ENCODE results near the gene MCM3AP.

The MCM3AP gene

DNA sequence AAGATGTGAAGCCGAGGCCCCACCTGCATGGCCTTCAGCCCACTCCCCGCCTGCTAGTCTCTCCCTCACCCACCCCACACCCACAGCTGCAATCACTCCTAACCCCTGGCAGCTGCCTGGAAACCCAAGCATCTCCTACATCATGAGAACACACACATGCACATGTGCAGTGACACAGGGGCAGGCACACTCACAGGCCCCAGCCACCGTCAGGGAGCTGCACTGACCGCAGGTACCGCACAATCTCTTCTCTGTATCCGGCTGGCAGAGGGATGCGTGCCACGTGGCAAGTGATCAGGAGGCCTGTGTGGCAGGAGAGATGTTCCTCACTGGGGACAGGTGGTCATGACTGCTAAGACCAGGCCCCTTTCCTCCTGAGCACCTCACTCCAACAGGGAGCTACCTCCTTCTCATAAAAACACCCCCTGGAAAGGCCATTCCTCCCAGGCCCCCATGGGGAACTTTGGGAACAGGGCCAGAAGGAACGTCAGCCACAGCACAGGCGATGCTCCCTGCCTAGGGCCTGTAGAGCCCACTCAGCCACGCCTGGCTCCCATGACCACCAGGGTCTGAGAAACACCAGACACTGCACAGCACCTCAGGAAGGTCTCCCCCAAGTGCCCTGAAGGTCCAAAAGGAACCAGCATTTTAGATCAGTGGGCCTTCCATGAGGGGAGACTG, 62.8 kb downstream of the MCM3AP start:
- ChIA-PET POLR2A (no interaction called here), CTCF (interaction anchor here (1.1 kb wide), 1 partner anchor 79 kb away, joined by 5 read pairs; no protein-coding TSS in a partner anchor)
- H3K4me3 ChIP-seq (ENCODE audit: low read depth, low read length) = no peak overlapping the region
- DNase-seq (ENCODE audit: low read depth, low spot score) = no peak
- TF ChIP-seq, protein P1, sequence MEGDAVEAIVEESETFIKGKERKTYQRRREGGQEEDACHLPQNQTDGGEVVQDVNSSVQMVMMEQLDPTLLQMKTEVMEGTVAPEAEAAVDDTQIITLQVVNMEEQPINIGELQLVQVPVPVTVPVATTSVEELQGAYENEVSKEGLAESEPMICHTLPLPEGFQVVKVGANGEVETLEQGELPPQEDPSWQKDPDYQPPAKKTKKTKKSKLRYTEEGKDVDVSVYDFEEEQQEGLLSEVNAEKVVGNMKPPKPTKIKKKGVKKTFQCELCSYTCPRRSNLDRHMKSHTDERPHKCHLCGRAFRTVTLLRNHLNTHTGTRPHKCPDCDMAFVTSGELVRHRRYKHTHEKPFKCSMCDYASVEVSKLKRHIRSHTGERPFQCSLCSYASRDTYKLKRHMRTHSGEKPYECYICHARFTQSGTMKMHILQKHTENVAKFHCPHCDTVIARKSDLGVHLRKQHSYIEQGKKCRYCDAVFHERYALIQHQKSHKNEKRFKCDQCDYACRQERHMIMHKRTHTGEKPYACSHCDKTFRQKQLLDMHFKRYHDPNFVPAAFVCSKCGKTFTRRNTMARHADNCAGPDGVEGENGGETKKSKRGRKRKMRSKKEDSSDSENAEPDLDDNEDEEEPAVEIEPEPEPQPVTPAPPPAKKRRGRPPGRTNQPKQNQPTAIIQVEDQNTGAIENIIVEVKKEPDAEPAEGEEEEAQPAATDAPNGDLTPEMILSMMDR (IDR thresholded peaks at IDR 0.05; ENCODE audit: insufficient read depth, low read length, missing control alignments) = no peak

DNA sequence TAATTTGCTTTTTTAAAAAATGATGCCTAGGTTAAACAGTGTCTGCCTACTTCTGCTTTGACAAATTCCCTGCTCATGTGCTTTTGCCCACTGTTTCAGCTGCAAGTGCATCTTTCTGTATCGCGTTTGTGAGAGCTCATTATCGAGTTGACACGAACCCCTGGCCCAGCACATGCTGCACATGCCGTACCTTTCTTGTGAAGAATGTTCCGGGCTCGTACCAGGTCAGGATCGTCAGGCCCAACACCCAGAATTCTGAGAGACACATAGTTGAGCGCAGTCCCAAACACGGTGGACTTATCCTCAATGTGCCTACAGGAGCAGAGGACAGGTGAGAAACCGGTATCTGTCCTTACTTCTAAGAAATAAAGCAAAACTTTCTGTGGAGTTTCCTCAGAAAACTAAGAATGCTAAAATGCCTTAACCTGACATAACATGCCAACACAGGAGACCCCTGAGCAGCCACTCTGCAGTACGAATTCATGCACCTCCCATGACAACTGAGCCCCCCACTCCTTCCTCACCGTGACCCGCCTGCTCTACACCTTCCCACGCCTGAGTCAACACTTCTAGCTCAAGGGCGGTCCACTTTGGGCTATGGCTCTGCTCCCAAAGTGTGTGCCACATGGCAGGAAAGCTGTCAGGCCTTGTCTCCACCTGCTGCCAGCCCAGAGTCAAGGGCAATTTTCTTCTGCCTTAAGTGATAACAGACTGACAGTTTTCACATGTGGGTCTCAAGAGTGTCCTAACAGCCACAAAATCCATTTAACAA, 63.6 kb downstream of the MCM3AP start:
- POLR2A ChIA-PET = no interaction called here
- no peak for DNase-seq (ENCODE audit: low read depth, low spot score)

DNA sequence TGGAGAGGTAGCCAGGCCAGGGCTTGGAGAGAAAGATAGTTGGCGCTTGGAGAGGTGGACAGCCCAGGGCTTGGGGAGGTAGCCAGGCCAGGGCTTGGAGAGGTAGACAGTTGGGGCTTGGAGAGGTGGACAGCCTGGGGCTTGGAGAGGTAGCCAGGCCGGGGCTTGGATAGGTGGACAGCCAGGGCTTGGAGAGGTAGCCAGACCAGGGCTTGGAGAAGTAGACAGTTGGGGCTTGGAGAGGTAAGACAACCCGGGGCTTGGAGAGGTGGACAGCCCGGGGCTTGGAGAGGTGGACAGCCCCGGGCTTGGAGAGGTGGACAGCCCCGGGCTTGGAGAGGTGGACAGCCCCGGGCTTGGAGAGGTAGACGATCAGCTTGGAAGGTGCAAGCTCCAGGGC, 64.6 kb downstream of the MCM3AP start:
- POLR2A ChIA-PET = no interaction called here
- CTCF ChIA-PET = interaction anchor here (0.9 to 1.3 kb wide), 2 partner anchors 9 kb away, joined by 3 to 5 read pairs; no protein-coding TSS in a partner anchor
- TF ChIP-seq, protein P1 (IDR thresholded peaks at IDR 0.05; ENCODE audit: insufficient read depth, low read length, missing control alignments) = no peak
- no peak for DNase-seq (ENCODE audit: low read depth, low spot score)
- no peak overlapping the region for H3K4me3 ChIP-seq (ENCODE audit: low read depth, low read length)

More for the DNA sequence above, 63.6 kb downstream of the MCM3AP start:
- H3K4me3 ChIP-seq (ENCODE audit: low read depth, low read length) = no peak overlapping the region
- CTCF ChIA-PET = interaction anchor here (0.9 to 1.1 kb wide), 3 partner anchors 8 to 248 kb away, joined by 4 to 5 read pairs (median 5); no protein-coding TSS in a partner anchor
- TF ChIP-seq, protein P1 (IDR thresholded peaks at IDR 0.05; ENCODE audit: insufficient read depth, low read length, missing control alignments) = no peak

DNA sequence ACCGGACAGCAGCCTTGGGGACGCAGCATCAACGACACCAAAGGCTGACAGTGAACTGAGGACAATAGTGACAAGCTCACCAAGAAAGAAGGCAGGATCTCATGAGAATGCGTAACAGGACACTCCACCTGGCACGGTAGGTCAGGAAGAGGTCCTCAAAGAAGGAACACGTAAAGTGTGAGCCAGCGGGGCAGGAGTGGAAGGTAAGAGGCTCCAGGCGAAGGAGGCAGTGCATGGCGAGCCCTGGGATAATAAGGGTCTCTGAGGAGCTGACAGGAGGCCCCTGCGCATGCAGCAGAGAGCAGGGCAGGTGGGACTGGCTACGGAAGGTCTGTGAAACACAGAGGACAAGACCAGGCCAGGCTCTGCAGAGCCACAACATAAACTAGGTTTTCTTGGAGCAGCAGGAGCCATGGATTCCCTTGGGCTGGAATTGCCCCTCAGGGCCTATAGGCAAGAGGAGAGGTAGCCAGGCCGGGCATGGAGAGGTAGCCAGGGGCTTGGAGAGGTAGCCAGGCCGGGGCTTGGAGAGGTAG, 65.1 kb downstream of the MCM3AP start:
- CTCF ChIA-PET = interaction anchor here (1.2 to 1.3 kb wide), 2 partner anchors 10 to 67 kb away, joined by 3 read pairs; no protein-coding TSS in a partner anchor
- no peak overlapping the region for H3K4me3 ChIP-seq (ENCODE audit: low read depth, low read length)
- no peak for DNase-seq (ENCODE audit: low read depth, low spot score)
- POLR2A ChIA-PET = no interaction called here
- TF ChIP-seq, protein P1 (IDR thresholded peaks at IDR 0.05; ENCODE audit: insufficient read depth, low read length, missing control alignments) = no peak

DNA sequence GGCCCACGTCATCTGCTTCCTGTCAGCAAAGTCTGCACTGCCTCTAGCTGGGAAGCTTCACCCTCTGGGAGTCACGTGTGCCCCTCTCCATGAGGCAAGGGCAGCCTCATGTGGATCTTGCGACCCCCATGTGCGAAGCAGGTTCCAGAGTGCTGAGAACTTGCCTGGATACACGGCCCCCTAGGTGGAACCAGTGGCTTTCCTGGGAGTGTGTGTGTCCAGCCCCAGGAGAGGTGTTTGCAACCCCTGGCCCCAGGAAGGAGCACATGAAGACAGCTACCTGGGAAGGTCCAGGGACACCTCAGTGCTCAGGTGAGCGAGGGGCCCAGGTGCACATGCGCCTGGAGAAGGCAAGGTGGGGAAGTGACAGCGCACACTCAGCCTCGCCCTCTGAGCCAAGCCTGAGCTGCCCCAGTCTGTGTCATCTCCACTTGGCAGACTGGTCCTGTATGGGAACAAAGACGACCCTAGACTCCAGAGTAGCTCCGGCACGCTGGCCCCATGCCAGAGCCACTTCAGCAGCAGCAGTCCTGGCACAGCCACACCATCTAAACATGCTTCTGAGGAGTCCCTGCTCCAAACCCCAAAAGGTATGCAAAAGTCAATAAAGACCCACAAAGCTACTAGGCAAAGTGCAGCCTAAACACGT, 65.7 kb downstream of the MCM3AP start:
- POLR2A ChIA-PET = no interaction called here

More for the DNA sequence above, 65.7 kb downstream of the MCM3AP start:
- no peak for DNase-seq (ENCODE audit: low read depth, low spot score)
- CTCF ChIA-PET = interaction anchor here (1.2 to 1.3 kb wide), 2 partner anchors 10 to 66 kb away, joined by 3 read pairs; no protein-coding TSS in a partner anchor
- TF ChIP-seq, protein P1 (IDR thresholded peaks at IDR 0.05; ENCODE audit: insufficient read depth, low read length, missing control alignments) = no peak
- no peak overlapping the region for H3K4me3 ChIP-seq (ENCODE audit: low read depth, low read length)
